Measurements from ENCODE around the gene ANHX. TPM values are rescaled to one million over a fixed set of nuclear protein-coding genes. Genes with fewer than 3 reads are reported as not detected.

Gene ANHX
- total and polyA plus RNA-seq, 4 donors, result not detected

DNA sequence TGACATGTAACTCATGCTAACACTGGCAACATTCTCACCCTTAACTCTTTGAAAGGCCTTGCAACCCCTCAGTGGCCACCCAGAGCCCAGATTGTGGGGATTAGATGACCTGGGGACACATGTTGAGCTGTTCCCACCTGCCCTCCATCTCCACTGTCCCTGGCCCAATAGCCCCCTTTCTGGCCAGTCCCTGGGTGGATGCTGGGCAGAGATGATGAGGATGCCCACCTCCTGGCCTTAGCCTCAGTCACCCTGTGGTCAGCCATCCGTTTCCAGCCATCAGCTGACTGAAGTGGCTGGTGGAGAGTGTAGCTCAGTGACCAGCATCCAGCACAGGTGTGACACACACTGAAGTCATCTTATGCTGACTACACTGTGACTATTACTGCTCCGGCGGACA lies 4.7 kb downstream of the ANHX start:
- WGBS, result 73% methylated on average over 3 of the region's 3 CpGs
- no peaks in the 10 kb centered on the region for H3K4me1 ChIP-seq (ENCODE audit: control insufficient read depth in 4 of 4, insufficient read depth in 4 of 4, low read length in 3 of 4)
- H3K36me3 ChIP-seq (ENCODE audit: control insufficient read depth in 4 of 4, insufficient read depth in 3 of 4, low read depth in 1 of 4, low read length in 3 of 4), result no peaks in the 10 kb centered on the region
- no peak for DNase-seq (ENCODE audit: low spot score)
- no peak overlapping the region for H3K27ac ChIP-seq (ENCODE audit: low read depth in 1 of 2, low read length in 2 of 2)
- H3K9me3 ChIP-seq (ENCODE audit: control insufficient read depth in 4 of 4, low read length in 3 of 4), result peaks cover 18 to 35% (median 25%) of the 10 kb centered on the region in 4 donors
- TF ChIP-seq HNF4A (conservative IDR thresholded peaks at IDR 0.05), result no peak
- TF ChIP-seq RXRA (IDR thresholded peaks at IDR 0.05), result no peak
- TF ChIP-seq NR2F2 (IDR thresholded peaks at IDR 0.05), result no peak
- no peak for TF ChIP-seq HNF4G (IDR thresholded peaks at IDR 0.05)
- H3K4me3 ChIP-seq (ENCODE audit: low read depth in 1 of 3, low read length in 3 of 3), result no peak overlapping the region
- no peak overlapping the region for H3K9ac ChIP-seq (ENCODE audit: low read depth in 1 of 2, low read length in 2 of 2)
- no peaks in the 10 kb centered on the region for H3K27me3 ChIP-seq (ENCODE audit: control insufficient read depth in 4 of 4, insufficient read depth in 4 of 4, low read length in 3 of 4)

DNA sequence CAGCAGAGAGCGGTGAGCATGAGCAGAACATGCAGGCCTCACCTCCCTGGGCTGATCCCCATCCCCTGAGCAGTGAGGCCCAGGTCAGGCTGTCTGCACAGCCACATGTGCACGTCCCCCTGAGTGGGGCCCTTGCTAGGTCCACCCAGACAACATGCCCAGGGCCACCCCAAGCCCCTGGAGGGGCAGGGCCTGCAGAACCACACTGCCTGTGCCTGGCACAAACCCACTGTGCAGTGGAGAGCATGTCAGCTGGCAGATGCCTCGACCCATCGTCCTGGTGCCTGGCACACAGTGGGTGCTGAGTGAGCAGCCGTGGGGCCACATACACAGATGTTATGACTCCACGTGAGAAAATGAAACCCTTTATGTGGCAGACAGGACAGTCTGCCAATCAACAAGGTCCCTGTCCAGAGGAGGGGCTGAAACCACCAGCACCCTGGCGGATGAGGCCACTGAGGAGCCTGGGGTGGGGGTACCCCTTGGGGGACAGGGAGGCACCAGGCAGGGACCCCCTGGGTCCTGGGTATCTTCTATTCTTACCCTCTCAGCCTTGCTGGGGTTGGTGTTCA lies 8.3 kb downstream of the ANHX start:
- Histone ChIP-seq H3K4me3 (ENCODE audit: low read depth in 1 of 3, low read length in 3 of 3) (no peak overlapping the region), H3K27me3 (ENCODE audit: control insufficient read depth in 4 of 4, insufficient read depth in 4 of 4, low read length in 3 of 4) (no peaks in the 10 kb centered on the region), H3K4me1 (ENCODE audit: control insufficient read depth in 4 of 4, insufficient read depth in 4 of 4, low read length in 3 of 4) (no peaks in the 10 kb centered on the region), H3K9me3 (ENCODE audit: control insufficient read depth in 4 of 4, low read length in 3 of 4) (peaks cover 13 to 33% (median 21%) of the 10 kb centered on the region in 4 donors), H3K27ac (ENCODE audit: low read depth in 1 of 2, low read length in 2 of 2) (no peak overlapping the region), H3K36me3 (ENCODE audit: control insufficient read depth in 4 of 4, insufficient read depth in 3 of 4, low read depth in 1 of 4, low read length in 3 of 4) (no peaks in the 10 kb centered on the region), H3K9ac (ENCODE audit: low read depth in 1 of 2, low read length in 2 of 2) (no peak overlapping the region)
- no peak for TF ChIP-seq NR2F2 (IDR thresholded peaks at IDR 0.05)
- TF ChIP-seq, protein P1, sequence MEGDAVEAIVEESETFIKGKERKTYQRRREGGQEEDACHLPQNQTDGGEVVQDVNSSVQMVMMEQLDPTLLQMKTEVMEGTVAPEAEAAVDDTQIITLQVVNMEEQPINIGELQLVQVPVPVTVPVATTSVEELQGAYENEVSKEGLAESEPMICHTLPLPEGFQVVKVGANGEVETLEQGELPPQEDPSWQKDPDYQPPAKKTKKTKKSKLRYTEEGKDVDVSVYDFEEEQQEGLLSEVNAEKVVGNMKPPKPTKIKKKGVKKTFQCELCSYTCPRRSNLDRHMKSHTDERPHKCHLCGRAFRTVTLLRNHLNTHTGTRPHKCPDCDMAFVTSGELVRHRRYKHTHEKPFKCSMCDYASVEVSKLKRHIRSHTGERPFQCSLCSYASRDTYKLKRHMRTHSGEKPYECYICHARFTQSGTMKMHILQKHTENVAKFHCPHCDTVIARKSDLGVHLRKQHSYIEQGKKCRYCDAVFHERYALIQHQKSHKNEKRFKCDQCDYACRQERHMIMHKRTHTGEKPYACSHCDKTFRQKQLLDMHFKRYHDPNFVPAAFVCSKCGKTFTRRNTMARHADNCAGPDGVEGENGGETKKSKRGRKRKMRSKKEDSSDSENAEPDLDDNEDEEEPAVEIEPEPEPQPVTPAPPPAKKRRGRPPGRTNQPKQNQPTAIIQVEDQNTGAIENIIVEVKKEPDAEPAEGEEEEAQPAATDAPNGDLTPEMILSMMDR (IDR thresholded peaks at IDR 0.05; ENCODE audit: low read depth, low read length, missing input control), result no peak
- no peak for TF ChIP-seq HNF4G (IDR thresholded peaks at IDR 0.05)
- no peak for TF ChIP-seq SP1 (IDR thresholded peaks at IDR 0.05)
- TF ChIP-seq, protein P2, sequence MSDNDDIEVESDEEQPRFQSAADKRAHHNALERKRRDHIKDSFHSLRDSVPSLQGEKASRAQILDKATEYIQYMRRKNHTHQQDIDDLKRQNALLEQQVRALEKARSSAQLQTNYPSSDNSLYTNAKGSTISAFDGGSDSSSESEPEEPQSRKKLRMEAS (IDR thresholded peaks at IDR 0.05), result no peak
- no peak for TF ChIP-seq HNF4A (conservative IDR thresholded peaks at IDR 0.05)
- TF ChIP-seq EGR1 (IDR thresholded peaks at IDR 0.05; ENCODE audit: low read depth in 2 of 2), result no peak
- TF ChIP-seq, protein P3, sequence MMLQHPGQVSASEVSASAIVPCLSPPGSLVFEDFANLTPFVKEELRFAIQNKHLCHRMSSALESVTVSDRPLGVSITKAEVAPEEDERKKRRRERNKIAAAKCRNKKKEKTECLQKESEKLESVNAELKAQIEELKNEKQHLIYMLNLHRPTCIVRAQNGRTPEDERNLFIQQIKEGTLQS (IDR thresholded peaks at IDR 0.05), result no peak
- TF ChIP-seq, protein P4, sequence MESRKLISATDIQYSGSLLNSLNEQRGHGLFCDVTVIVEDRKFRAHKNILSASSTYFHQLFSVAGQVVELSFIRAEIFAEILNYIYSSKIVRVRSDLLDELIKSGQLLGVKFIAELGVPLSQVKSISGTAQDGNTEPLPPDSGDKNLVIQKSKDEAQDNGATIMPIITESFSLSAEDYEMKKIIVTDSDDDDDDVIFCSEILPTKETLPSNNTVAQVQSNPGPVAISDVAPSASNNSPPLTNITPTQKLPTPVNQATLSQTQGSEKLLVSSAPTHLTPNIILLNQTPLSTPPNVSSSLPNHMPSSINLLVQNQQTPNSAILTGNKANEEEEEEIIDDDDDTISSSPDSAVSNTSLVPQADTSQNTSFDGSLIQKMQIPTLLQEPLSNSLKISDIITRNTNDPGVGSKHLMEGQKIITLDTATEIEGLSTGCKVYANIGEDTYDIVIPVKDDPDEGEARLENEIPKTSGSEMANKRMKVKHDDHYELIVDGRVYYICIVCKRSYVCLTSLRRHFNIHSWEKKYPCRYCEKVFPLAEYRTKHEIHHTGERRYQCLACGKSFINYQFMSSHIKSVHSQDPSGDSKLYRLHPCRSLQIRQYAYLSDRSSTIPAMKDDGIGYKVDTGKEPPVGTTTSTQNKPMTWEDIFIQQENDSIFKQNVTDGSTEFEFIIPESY (IDR thresholded peaks at IDR 0.05), result no peak
- no peak for TF ChIP-seq RXRA (IDR thresholded peaks at IDR 0.05)
- no peak for TF ChIP-seq FOXA1 (IDR thresholded peaks at IDR 0.05)
- TF ChIP-seq, protein P5, sequence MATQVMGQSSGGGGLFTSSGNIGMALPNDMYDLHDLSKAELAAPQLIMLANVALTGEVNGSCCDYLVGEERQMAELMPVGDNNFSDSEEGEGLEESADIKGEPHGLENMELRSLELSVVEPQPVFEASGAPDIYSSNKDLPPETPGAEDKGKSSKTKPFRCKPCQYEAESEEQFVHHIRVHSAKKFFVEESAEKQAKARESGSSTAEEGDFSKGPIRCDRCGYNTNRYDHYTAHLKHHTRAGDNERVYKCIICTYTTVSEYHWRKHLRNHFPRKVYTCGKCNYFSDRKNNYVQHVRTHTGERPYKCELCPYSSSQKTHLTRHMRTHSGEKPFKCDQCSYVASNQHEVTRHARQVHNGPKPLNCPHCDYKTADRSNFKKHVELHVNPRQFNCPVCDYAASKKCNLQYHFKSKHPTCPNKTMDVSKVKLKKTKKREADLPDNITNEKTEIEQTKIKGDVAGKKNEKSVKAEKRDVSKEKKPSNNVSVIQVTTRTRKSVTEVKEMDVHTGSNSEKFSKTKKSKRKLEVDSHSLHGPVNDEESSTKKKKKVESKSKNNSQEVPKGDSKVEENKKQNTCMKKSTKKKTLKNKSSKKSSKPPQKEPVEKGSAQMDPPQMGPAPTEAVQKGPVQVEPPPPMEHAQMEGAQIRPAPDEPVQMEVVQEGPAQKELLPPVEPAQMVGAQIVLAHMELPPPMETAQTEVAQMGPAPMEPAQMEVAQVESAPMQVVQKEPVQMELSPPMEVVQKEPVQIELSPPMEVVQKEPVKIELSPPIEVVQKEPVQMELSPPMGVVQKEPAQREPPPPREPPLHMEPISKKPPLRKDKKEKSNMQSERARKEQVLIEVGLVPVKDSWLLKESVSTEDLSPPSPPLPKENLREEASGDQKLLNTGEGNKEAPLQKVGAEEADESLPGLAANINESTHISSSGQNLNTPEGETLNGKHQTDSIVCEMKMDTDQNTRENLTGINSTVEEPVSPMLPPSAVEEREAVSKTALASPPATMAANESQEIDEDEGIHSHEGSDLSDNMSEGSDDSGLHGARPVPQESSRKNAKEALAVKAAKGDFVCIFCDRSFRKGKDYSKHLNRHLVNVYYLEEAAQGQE (IDR thresholded peaks at IDR 0.05), result no peak
- no peak for TF ChIP-seq TAF1 (conservative IDR thresholded peaks at IDR 0.05)
- TF ChIP-seq FOXA2 (IDR thresholded peaks at IDR 0.05), result no peak
- no peak for TF ChIP-seq GABPA (IDR thresholded peaks at IDR 0.05 in 1 of 2, conservative IDR thresholded peaks at IDR 0.05 in 1 of 2)
- TF ChIP-seq RAD21 (IDR thresholded peaks at IDR 0.05), result no peak
- TF ChIP-seq YY1 (IDR thresholded peaks at IDR 0.05), result no peak
- DNase-seq (ENCODE audit: low spot score), result no peak
- WGBS, result 67% methylated on average over 7 of the region's 7 CpGs

All from liver (tissue), 9 donors.